Left lung (tissue), 10 donors: Measurements from ENCODE around the gene CCDC82. TPM values are rescaled to one million over a fixed set of nuclear protein-coding genes. Genes with fewer than 3 reads are reported as not detected.

ENCODE experiments used
- ATAC-seq: fragments of 200-7000 bp; cut with Tn5 transposase; one replicate; pipeline ENCODE4 v1.9.1; 2020; ENCODE audit warnings: moderate library complexity
- DNase-seq, 4 donors: peaks; one replicate each; pipeline ENCODE4 v3.0.0-alpha.2; 2013 to 2020
- H3K27ac ChIP-seq, 2 donors: fragments of 200-600 bp; sonication (generic) in 1 of 2; one replicate each; pipeline versions ENCODE4 v1.5.0 to v1.8.0; 2020 to 2021
- H3K27me3 ChIP-seq, 2 donors: fragments of 200-600 bp; sonication (generic) in 1 of 2; one replicate each; pipeline versions ENCODE4 v1.5.0 to v1.8.0; 2020 to 2021
- H3K36me3 ChIP-seq, 2 donors: fragments of 200-600 bp; sonication (generic) in 1 of 2; one replicate each; pipeline versions ENCODE4 v1.5.0 to v1.8.0; 2020 to 2021
- H3K4me1 ChIP-seq, 2 donors: fragments of 200-600 bp; one replicate each; pipeline ENCODE4 v1.8.0; 2021
- H3K4me3 ChIP-seq, 2 donors: fragments of 200-600 bp; sonication (generic) in 1 of 2; one replicate each; pipeline versions ENCODE4 v1.5.0 to v1.8.0; 2020 to 2021; ENCODE audit warnings: mild to moderate bottlenecking in 1 of 2
- H3K9me3 ChIP-seq, 2 donors: fragments of 200-600 bp; sonication (generic) in 1 of 2; one replicate each; pipeline versions ENCODE4 v1.5.0 to v1.8.0; 2020 to 2021
- CTCF ChIP-seq, 2 donors: fragments of 200-600 bp; sonication (generic) in 1 of 2; IDR thresholded peaks; one replicate each; pipeline versions ENCODE4 v1.5.0 to v1.8.0; 2021; ENCODE audit warnings: antibody characterized with exemption in 2 of 2
- intact Hi-C, 2 donors: fragments of 100-400 bp; cut with DNase I; formaldehyde crosslinking; loops; one replicate each; pipeline versions ENCODE4 v1.11.2 to v1.14.2; 2022
- polyA plus RNA-seq, 6 donors: library from polyadenylated mRNA; unstranded; fragments of 120-200 nt; gene quantifications; one replicate each; pipeline ENCODE4 v1.2.1, GENCODE V29; 2013; ENCODE audit not compliant: insufficient read length in 6 of 6
- total RNA-seq, 2 donors: library from RNA; stranded (reverse); fragmentation: NEBNext Ultra II Directional; extraction: Animal tissue kit (Norgen Biotek cat#: 25700); gene quantifications; one replicate each; pipeline ENCODE4 v1.2.1, GENCODE V29; 2021
- donor health status: DM: no; HTN: yes; CAD: no.
- donor health status: DM: no; HTN: no; CAD: no.

Gene CCDC82
- total and polyA plus RNA-seq, 8 donors = 18.1 to 64.5 (median 59.5) TPM

GRCh38 chr11:96330511-96330859 lies 59.2 kb downstream of the CCDC82 start:
- ATAC-seq = no peak
- intact Hi-C loops = no loop called here
- peaks cover 43 to 79% of the 10 kb centered on the region in 2 donors for H3K4me1 ChIP-seq

GRCh38 chr11:96329855-96330510 lies 59.7 kb downstream of the CCDC82 start:
- H3K9me3 ChIP-seq = no peaks in the 10 kb centered on the region
- no peaks in the 10 kb centered on the region for H3K27me3 ChIP-seq
- peaks cover 45 to 78% of the 10 kb centered on the region in 2 donors for H3K4me1 ChIP-seq
- intact Hi-C loops = no loop called here
- H3K36me3 ChIP-seq = no peaks in the 10 kb centered on the region
- DNase-seq = no peak
- peak overlapping the region; percentile 24 to 65 for H3K27ac ChIP-seq
- no peak for ATAC-seq
- TF ChIP-seq CTCF (IDR thresholded peaks at IDR 0.05) = no peak
- no peak overlapping the region for H3K4me3 ChIP-seq

More at GRCh38 chr11:96330511-96330859, 59.2 kb downstream of the CCDC82 start:
- no peaks in the 10 kb centered on the region for H3K36me3 ChIP-seq
- H3K27me3 ChIP-seq = no peaks in the 10 kb centered on the region
- H3K27ac ChIP-seq = peak overlapping the region; percentile 24 to 65
- no peaks in the 10 kb centered on the region for H3K9me3 ChIP-seq
- TF ChIP-seq CTCF (IDR thresholded peaks at IDR 0.05) = no peak
- DNase-seq = no peak
- H3K4me3 ChIP-seq = no peak overlapping the region

- ATAC-seq = peak; percentile 85
- H3K4me1 ChIP-seq = peaks cover 46 to 79% of the 10 kb centered on the region in 2 donors
- DNase-seq = no peak
Measured at GRCh38 chr11:96329419-96329818, 60.3 kb downstream of the CCDC82 start.

GRCh38 chr11:96328395-96329010 lies 61.2 kb downstream of the CCDC82 start:
- Histone ChIP-seq H3K27ac (peak overlapping the region; percentile 24 to 65), H3K27me3 (no peaks in the 10 kb centered on the region), H3K9me3 (no peaks in the 10 kb centered on the region), H3K36me3 (no peaks in the 10 kb centered on the region), H3K4me1 (peaks cover 46 to 72% of the 10 kb centered on the region in 2 donors), H3K4me3 (no peak overlapping the region)
- no peak for TF ChIP-seq CTCF (IDR thresholded peaks at IDR 0.05)
- intact Hi-C loops = no loop called here
- DNase-seq (no peak), ATAC-seq (no peak)

More at GRCh38 chr11:96329419-96329818, 60.3 kb downstream of the CCDC82 start:
- Histone ChIP-seq H3K36me3 (no peaks in the 10 kb centered on the region), H3K27ac (peak overlapping the region; percentile 24 to 65), H3K4me3 (no peak overlapping the region), H3K27me3 (no peaks in the 10 kb centered on the region), H3K9me3 (no peaks in the 10 kb centered on the region)
- intact Hi-C loops = no loop called here
- TF ChIP-seq CTCF (IDR thresholded peaks at IDR 0.05) = no peak

GRCh38 chr11:96326959-96327358 lies 62.8 kb downstream of the CCDC82 start:
- no peaks in the 10 kb centered on the region for H3K9me3 ChIP-seq
- DNase-seq (no peak), ATAC-seq (no peak)
- H3K4me1 ChIP-seq = peaks cover 35 to 59% of the 10 kb centered on the region in 2 donors
- no peaks in the 10 kb centered on the region for H3K27me3 ChIP-seq
- intact Hi-C loops = no loop called here
- H3K27ac ChIP-seq = no peak overlapping the region
- H3K36me3 ChIP-seq = no peaks in the 10 kb centered on the region
- TF ChIP-seq CTCF (IDR thresholded peaks at IDR 0.05) = no peak
- H3K4me3 ChIP-seq = no peak overlapping the region
